GM21737 (cell line): ENCODE data around the gene RASAL2.
A peak's percentile ranks its signal among the peaks of the same experiment; 100 is the strongest.
"Not testable (repeated sequence)": the region's sequence is repeated elsewhere in the genome, so short reads cannot be mapped to it uniquely, and the experiment has no call there.

Experiments used
- ATAC-seq: cut with Tn5 transposase; IDR thresholded peaks from one replicate; pipeline ENCODE4 v1.9.1; 2021; ENCODE audit warnings: mild to moderate bottlenecking, moderate library complexity; ENCODE audit not compliant: unreplicated experiment

Gene RASAL2

GRCh38 chr1:178066908-178067614 is 26.8 kb upstream of the RASAL2 start:
- ATAC-seq, result peak; percentile 96

DNA sequence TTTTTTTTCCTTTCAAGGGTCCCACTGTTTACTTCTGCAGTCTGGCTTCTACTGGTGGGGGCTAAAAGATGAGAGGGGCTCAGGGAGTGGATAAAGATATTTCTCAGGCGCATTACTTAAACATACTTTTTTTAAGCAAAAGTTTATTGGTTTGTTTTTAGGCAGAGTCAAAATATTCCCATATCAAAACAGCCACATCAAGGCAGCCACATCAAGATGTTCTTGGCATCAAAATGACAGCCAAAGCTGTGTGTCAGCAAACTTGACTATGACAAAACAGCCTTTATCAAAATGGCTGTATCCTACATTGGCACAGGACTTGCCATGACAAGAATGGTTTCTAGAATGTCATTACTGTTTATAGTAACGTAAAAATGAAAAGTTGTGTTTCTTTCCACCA is 22.1 kb upstream of the RASAL2 start:
- no peak for ATAC-seq

GRCh38 chr1:178072326-178072725 is 21.6 kb upstream of the RASAL2 start:
- no peak for ATAC-seq

DNA sequence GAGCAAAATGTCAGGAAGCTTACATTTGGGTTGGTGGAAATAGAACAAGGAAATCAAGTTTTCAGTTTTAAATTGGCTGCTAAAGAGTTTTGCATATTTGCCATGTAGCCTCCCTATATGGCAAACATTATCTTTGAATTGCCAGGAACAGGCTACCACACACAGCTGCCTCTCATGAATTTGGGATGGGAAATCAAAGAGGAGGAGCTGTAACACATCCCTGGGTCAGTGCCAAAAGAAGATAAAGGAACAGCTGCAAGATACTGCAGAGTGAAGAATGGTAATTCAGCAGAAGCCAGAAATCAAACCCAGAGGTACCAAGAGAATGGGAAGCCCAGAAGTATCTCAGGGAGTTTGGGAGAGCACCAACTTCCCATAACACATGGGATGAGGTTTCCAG is 18.6 kb upstream of the RASAL2 start:
- no peak for ATAC-seq

DNA sequence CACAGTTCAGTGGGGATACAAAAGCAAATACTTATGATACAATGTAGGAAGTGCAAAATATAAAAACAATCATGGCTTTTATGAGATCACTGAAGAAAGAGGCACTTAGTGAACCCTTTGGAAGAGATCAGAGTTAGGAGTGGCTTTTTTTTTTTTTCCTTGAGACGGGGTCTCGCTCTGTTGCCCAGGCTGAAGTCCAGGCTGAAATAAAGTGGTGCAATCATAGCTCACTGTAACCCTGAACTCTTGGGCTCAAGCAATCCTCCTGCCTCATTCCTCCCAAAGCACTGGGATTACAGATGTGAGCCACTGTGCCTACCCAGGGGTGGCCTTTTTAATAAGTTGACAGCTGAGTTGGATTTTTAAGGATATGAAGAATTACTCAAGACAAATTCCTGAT is 17.3 kb upstream of the RASAL2 start:
- no peak for ATAC-seq

DNA sequence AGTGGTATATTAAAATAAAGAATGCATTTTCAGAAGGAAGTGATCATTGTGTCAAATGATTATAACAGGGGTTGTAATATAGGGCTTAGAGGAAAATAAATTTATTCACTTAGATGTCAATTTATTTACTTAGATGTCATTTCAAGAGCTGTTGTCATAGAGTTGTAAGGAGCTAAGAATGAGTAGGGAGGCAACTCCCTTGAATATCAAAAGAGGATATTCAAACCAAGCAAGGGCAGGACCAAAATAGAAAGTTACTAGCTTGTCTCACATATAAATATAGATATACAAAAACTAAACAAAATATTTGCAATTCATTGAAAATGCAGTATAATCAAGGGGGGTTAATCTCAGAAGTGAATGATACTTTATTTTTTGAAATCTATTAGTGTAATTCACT is 16.0 kb upstream of the RASAL2 start:
- ATAC-seq, result no peak

GRCh38 chr1:178086294-178086693 is 7.6 kb upstream of the RASAL2 start:
- ATAC-seq, result no peak

DNA sequence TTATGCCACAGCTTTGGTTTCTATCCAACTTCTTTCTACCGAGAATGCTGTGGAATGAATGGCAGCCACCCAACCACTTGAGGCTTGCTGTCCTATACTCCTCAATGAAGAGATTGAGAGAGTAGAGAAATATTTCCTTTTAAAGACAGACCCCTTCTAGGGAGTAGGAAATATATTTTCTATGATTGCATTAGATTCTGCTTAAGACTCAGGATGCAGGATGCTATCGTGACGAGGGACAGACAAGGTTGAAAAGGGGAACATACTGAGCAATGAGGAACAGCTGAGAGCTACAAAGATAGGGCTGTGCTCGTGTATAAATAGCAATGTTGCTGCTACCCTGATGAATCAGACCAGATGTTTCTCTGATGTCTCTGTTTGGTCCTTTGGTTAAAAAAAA is 7.1 kb upstream of the RASAL2 start:
- ATAC-seq, result no peak

DNA sequence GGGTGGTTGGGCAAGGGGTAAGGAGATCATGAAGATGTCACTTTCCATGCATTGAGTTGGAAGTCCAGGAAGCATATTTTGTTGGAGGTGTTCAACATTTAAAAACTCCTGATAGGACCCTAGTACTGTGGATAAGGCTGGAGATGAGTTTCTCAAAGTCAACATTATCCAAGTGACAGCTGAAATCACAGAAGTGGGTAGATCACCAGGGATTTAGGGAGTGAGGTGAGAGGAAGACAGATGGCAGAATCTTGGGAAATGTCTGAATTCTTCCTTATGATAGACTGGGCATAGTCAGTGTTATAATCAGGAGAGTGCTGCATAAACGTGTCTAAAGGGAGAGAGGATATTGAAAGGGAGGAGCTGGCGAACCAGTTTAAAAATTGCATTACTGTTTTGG is 5.3 kb upstream of the RASAL2 start:
- no peak for ATAC-seq

DNA sequence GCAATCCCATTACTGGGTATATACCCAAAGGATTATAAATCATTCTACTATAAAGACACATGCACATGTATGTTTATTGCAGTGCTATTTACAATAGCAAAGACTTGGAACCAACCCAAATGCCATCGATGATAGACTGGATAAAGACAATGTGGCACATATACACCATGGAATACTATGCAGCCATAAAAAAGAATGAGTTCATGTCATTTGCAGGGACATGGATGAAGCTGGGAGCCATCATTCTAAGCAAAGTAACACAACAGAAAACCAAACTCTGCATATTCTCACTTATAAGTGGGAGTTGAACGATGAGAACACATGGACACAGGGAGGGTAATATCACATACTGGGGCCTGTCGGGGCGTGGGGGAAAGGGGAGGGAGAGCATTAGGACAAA is 2.5 kb upstream of the RASAL2 start:
- ATAC-seq, result not testable (repeated sequence)

DNA sequence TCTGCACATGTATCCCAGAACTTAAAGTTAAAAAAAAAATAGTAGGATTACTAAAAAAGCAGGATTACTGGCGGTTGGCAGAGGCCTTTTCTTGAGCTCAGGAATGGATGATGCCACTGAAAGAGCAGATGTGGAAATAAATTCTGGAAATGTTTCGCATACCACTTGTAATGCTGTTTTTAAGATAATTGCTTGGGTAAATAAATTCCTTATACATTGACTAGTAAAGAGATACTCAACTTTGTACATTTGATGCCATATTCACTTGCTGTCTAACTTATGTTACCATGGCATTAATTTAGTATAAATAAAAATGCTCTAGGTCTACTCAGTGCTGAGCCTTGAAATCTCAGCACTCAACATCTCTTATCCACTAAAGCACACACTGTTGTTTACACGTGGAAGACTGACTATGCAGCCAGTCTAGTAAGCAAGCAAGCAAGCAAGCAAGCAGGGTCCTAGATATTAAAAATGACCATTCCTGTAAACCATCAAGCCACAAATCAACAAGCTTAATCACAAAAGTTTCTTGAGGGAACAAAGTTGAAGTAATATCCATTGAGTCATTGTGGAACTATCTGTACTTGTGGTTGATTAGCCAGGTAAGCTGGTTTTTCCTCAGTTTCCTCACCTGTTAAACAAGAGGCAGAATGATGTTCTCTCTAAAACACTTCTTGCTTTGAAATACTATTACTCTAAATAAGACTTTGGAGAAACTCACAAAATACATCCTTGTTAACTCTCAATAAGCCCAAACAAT is 1.7 kb upstream of the RASAL2 start:
- ATAC-seq, result no peak

DNA sequence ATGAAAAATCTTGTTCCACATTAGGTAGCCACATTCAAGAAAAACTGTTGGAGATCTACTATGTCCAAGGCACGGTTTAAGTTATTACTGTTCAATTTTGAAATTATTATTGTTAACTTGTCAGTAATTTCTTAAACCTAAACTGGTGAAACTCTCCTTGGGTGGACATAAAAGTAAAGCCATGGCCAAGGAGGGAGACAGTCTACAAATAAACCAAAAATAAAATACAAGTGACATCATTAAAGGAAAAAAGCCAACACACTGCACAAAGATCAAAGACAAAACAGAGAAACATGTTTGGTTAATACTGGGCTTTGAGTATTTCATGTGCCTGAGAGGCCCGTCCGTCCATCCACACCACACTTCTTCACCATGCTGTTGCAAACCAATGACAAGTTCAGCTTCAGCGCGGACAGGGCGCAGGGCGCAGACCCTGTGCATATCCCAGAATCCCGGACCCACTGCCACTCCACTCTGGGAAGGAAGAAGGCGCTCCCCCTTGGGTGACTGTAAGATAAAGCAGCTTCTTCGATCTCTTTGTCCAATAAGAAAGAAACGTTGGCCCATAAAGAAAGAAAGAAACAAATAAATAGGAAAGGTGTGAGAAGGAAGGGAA is 918 bp upstream of the RASAL2 start:
- ATAC-seq, result no peak

DNA sequence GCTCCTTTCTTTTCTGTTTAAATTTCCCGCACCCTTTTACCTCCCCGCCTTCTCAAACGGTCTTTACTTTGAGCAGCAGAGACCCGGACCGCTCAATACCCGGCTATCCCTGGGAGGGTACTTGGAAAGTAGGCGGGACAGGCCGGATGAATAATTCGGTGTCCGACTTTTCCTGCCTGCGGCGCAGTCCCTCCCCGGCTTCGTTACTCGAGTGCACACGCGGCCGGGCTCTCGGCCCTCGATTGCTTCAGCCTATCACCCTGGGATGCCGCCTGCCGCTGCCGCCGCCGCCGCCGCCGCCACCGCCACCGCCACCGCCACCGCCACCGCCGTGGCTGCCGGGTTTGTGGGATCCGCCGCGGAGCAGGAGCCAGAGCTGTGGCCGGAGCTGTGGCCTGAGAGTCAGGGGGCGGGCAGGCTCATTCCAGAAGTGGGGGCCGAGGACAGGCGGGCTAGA is 382 bp upstream of the RASAL2 start:
- ATAC-seq, result peak; percentile 78

- ATAC-seq, result no peak
These were observed 1.1 kb downstream of the RASAL2 start for GRCh38 chr1:178094739-178095645.

- no peak for ATAC-seq
These were observed 2.5 kb downstream of the RASAL2 start for GRCh38 chr1:178096421-178096820.

GRCh38 chr1:178098262-178098661 is 4.4 kb downstream of the RASAL2 start:
- no peak for ATAC-seq

DNA sequence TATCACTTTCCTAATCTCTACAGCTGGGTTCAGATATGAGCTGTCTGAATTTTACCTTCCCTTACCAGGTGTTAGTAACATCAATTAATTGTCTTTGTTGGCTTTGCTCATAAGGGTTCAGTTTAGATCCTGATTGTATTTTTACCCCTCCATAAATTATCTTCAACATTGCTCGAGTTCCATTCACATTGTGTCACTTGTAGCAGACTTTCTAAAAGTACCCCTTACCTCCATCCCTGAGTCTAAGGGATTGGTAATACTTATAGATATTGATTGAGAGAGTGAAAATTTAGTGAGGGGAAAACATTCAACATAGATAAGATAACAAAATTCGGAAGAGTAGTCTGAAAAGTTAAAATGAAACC is 7.3 kb downstream of the RASAL2 start:
- no peak for ATAC-seq

- ATAC-seq, result no peak
These were observed 7.8 kb downstream of the RASAL2 start for GRCh38 chr1:178101654-178102053.

- ATAC-seq, result no peak
These were observed 8.3 kb downstream of the RASAL2 start for GRCh38 chr1:178102218-178102617.

DNA sequence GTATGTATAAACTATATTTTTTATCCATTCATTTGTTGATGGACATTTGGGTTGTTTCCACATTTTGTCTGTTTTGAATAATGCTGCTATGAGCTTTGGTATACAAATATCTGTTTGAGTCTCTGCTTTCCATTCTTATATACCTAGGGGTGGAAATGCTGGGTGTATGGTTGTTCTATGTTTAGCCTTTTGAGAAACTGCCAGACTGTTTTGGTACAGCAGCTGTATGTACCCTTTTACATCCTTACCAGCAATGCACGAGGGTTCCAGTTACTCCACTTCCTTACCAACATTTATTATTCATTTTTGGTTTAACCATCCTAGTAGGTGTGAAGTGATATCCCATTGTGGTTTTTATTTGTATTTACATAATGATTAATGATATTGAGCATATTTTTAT is 13.9 kb downstream of the RASAL2 start:
- no peak for ATAC-seq
